ENCODE measurements around the gene LTBP1.

DNA sequence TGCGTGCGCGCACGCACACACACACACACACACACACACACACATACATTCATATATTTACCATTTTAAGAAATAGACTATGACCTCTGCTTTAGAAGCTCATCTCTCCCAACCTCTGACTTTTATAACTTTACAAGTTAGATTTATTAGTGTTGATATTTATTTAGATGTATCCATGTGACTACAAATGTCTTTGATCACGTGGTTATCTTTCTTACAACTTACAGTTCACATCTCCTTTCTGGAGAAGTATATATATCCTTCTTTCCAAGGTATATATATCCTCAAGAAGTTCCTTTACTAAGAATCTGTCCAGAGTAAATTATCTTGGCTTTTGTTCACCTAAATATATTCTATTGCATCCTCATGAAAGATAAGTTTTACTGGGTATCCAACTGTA, 16.3 kb upstream of the LTBP1 start:
- TF ChIP-seq, protein P1, sequence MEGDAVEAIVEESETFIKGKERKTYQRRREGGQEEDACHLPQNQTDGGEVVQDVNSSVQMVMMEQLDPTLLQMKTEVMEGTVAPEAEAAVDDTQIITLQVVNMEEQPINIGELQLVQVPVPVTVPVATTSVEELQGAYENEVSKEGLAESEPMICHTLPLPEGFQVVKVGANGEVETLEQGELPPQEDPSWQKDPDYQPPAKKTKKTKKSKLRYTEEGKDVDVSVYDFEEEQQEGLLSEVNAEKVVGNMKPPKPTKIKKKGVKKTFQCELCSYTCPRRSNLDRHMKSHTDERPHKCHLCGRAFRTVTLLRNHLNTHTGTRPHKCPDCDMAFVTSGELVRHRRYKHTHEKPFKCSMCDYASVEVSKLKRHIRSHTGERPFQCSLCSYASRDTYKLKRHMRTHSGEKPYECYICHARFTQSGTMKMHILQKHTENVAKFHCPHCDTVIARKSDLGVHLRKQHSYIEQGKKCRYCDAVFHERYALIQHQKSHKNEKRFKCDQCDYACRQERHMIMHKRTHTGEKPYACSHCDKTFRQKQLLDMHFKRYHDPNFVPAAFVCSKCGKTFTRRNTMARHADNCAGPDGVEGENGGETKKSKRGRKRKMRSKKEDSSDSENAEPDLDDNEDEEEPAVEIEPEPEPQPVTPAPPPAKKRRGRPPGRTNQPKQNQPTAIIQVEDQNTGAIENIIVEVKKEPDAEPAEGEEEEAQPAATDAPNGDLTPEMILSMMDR (IDR thresholded peaks at IDR 0.05; ENCODE audit: insufficient read depth, low read length): no peak
- TF ChIP-seq, protein P2, sequence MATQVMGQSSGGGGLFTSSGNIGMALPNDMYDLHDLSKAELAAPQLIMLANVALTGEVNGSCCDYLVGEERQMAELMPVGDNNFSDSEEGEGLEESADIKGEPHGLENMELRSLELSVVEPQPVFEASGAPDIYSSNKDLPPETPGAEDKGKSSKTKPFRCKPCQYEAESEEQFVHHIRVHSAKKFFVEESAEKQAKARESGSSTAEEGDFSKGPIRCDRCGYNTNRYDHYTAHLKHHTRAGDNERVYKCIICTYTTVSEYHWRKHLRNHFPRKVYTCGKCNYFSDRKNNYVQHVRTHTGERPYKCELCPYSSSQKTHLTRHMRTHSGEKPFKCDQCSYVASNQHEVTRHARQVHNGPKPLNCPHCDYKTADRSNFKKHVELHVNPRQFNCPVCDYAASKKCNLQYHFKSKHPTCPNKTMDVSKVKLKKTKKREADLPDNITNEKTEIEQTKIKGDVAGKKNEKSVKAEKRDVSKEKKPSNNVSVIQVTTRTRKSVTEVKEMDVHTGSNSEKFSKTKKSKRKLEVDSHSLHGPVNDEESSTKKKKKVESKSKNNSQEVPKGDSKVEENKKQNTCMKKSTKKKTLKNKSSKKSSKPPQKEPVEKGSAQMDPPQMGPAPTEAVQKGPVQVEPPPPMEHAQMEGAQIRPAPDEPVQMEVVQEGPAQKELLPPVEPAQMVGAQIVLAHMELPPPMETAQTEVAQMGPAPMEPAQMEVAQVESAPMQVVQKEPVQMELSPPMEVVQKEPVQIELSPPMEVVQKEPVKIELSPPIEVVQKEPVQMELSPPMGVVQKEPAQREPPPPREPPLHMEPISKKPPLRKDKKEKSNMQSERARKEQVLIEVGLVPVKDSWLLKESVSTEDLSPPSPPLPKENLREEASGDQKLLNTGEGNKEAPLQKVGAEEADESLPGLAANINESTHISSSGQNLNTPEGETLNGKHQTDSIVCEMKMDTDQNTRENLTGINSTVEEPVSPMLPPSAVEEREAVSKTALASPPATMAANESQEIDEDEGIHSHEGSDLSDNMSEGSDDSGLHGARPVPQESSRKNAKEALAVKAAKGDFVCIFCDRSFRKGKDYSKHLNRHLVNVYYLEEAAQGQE (IDR thresholded peaks at IDR 0.05; ENCODE audit: insufficient replicate concordance, low read depth): no peak
- TF ChIP-seq POLR2AphosphoS5 (IDR thresholded peaks at IDR 0.05; ENCODE audit: low read depth): no peak
- TF ChIP-seq GABPA (IDR thresholded peaks at IDR 0.05; ENCODE audit: low read depth): no peak
- TF ChIP-seq SPI1 (IDR thresholded peaks at IDR 0.05; ENCODE audit: borderline replicate concordance, low read depth): no peak

All from HL-60 (cell line).